CD4-positive, alpha-beta T cell treated with Interleukin-17A for 4 hours (primary cell): ENCODE measurements around the gene PRCC.

Experiments
- DNase-seq: peaks from one replicate; pipeline ENCODE4 v3.0.0-alpha.2; 2020; ENCODE audit warnings: mixed read lengths

PRCC gene

GRCh38 chr1:156816561-156817328, 49.4 kb downstream of the PRCC start, which contains the start of gene SH2D2A:
TSS of gene SH2D2A (minus strand) at chr1:156816848. CDS start at chr1:156816708, 140 bp downstream.
- peak; percentile 93 for DNase-seq

DNA sequence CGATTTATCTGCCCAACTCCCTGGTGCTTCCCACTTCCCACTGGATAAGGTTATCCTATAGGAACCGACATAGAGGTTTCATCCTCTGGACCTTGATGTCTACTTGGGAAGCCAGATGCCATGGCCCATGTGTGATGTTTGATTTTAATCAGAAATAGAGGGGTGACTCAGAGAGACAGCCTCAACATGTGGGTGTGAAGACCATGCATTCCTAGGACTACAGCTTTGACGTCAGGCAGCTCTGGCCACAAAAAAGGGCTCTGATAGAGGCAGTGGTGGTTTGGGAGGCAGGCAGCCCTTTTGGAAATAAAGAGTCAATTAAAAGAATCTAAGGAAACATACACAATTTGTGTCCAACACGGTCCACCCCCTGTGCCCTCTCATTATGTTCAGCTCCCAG, 54.5 kb downstream of the PRCC start:
- DNase-seq = no peak

DNA sequence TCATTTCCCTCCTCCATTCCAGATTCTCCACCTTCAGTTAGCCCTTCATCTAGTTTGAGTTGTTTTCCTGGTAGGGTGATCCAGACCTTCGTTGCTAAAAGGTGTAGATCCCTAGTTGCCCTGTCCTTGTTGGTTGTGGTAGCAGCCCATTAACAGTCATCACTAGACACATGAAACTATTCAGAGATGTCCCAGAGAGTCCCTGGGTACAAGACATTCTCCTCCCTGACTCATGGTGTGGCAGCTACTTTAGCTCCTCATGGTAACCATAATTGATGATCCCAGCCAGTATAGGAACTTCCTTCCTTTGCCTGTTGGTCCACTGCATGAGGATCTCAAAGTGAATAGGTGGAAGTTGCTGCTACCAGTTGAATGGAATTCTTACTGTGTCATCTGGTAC, 55.3 kb downstream of the PRCC start:
- DNase-seq = no peak

GRCh38 chr1:156823210-156823790, 56.0 kb downstream of the PRCC start:
- DNase-seq = no peak

DNA sequence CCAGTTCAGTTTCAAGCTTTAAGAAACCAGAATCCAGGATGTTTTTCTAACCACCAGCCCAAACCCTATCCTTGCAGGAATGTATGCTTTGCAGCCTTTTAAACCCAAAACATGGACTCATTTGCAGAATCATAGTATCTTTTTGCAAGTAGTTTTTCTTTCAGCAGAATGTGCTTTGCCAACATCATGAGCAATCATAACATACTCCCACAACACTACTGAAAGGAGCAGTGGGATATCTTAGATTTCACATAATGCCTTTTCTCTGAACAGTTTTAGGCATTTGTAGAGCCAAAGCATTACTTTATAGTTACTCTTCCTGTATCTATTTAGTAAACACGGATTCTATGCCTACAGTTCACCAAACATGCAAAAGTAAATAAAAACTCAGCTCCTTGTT, 59.3 kb downstream of the PRCC start:
- no peak for DNase-seq

DNA sequence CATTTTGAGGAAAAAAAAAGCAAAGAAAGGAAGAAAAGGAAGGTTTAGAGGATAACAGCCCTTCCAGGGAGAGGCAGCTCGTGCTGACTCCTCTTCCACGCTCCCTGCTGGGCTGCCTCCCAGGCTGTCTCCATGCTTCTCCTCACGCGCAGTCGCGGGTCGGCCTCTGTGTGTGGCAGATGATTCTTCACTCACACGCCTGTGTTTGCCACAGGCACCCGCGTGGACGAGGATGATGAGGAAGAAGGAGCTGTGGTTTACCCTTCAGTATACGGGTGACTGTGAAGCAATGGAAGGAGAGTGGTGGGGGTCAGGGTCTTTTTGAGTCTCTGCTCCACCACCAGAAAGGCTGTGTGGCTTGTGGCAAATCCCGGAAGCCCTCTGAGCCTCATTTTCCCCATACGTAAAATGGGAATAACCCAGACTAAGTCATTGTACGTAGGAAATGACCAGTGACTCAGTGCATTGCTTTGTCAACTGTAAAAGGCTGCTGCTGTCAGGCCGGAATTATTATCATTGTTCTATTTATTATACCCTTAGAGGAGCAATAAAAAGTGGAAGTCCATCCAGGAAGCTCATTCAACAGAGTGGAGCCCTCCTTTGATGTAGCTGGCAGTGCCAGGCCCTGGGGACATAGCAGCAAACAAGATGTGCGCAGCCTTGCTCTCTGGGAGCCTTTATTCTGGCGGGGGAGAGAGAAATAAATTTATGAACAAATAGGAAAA, 61.2 kb downstream of the PRCC start:
- DNase-seq = no peak

- DNase-seq = no peak
Observed at GRCh38 chr1:156832434-156832833, 65.1 kb downstream of the PRCC start.

- DNase-seq = no peak
Observed at GRCh38 chr1:156833603-156834002, 66.3 kb downstream of the PRCC start.

DNA sequence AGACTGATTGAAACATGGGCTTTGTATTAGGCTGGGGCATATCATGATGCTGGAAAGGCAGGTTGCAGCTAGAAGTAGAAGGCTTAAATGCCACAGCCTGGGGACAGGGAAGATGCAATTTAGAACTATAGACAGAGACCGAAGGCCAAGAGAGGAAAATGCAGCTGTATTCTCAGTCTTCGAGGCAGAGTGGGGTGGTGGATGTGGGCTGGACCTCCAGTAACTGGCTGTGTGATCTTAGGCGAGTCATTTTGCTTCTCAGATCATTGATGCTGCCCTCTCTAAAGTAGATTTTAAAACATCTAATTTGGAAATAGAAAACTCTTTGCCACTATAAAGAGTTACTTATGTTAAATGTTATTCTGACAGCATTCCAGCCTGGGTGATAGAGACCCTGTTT, 67.0 kb downstream of the PRCC start:
- no peak for DNase-seq

DNA sequence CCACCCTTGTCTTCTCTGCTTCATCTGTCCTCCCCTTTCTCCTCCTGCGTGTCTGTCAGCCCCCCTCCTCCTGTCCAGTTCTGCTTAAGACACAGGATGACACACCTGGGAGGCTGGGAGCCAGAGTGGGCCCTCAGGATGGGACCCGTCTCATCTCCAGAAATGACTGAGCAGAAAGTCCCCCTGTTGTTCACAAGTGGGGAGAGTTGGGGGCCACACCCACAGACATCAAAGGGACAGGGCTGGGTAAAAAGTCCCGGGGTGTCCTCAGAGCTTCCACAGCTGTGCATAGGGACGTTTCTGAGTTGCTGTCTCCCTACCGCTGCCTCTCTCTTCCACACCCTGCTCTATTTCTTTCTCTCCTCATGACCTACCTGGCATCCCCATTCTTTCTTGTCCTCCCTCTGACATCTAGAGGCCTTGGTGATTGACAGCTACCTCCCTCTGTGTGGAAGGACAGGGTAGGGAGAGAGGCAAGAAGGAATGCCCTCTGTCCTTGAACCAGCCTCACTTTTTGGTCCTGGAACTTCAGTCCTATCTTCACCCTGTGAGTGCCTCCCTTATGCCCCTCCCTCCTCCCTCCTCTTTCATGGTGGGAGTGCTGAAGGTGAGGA, 68.8 kb downstream of the PRCC start:
- peak; percentile 30 for DNase-seq

- no peak for DNase-seq
Observed at GRCh38 chr1:156836892-156837291, 69.6 kb downstream of the PRCC start.

DNA sequence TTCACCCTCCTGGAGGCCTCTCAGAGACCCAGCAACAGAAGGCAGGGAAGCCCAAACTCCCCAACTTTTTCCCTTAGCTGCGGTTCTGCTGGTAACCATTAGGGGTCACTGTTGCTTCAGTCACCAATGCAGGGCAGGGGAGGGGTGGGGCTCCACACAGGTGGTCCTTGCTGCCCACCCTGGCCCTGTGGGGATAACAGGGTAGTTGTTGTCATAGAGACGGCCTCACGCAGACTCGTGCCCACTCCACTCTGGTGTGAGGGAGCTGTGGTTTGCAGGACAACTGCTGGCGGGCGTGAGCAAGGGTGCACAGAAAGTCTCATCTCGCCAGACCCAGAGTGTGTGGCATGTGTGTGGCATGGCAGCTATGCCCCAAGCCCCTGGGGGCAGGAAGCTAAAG, 71.6 kb downstream of the PRCC start:
- peak; percentile 51 for DNase-seq

DNA sequence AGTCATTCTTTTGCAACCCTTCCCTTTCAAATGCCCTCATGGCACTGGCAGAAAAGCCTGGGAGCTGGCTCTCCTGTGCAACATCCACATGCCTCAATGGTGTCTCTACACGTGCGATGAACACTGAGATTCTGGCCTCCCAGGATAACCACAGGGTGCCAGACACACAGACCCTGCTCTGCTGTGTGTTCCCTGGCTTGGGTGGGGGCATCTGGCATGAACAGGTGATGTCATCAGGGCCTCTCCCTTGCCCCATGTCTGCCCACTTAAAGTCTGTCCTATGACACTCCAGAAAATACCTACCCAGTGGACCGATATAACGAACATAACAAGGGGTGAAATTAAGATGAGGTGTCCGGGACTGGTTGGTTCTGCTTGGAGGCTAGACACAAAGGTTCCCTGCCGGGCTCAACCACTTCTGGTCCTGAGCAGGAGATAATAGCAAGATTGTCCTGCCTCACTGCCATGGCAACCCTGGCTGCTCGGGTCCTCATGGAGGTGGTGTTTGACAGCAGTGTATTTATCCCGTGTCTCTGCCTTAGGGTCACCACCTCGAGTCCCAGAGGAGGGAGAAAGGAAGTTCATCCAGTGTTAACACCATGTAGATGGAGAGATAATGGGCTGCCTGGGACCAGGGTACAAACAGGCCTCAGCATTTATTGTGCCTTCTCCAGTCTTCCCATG, 72.2 kb downstream of the PRCC start:
- no peak for DNase-seq

GRCh38 chr1:156840186-156840897, 73.0 kb downstream of the PRCC start:
- no peak for DNase-seq

DNA sequence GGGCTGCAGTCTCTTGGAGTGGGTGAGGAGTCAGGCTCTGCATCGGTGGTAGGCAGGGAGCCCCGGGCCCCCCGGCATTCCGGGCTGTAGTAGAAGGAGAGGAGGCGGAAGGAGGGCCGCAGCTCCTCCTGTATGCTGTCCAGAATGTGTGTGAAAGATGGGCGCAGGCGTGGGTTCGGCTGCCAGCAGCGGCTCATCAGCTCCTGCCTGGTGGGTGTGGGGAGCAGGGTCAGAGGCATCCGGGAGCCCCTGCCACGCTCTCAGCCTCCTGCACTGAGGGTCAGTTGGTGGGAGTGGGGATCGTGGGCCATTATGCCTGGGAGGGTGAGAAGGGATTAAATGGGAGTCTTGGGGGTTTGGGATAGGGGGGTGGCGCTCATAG, 73.6 kb downstream of the PRCC start:
- no peak for DNase-seq

GRCh38 chr1:156841295-156841855, 74.0 kb downstream of the PRCC start:
- no peak for DNase-seq

DNA sequence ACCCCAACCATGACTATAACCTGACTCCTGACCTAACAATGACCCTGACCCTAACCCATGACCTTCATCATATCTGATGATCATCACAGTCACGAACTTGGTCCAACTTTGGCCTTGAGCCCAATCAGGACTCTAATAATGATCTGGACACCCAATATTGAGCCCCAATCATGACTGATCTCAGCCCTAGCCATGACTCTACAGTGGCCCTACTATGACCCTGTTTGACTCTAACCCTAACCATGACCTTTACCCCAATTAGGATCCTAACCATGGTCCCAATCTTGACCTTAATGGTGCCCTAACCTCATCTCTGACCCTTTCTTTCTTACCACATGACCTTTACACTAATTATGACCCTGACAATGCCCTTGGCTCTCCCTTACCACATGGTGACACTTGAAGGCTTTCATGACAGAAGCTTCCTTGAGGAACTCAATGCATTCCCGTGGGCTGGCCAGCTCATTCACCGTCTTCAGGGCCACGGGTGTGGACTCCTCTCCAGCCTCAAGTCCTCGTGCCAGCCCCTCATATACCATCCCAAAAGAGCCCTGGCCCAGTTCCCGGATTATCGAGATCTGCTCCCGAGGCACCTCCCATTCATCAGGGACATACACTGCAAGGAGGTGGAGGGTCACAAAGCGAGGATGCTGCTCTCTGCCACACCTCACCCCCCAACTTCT, 75.4 kb downstream of the PRCC start:
- DNase-seq = no peak

DNA sequence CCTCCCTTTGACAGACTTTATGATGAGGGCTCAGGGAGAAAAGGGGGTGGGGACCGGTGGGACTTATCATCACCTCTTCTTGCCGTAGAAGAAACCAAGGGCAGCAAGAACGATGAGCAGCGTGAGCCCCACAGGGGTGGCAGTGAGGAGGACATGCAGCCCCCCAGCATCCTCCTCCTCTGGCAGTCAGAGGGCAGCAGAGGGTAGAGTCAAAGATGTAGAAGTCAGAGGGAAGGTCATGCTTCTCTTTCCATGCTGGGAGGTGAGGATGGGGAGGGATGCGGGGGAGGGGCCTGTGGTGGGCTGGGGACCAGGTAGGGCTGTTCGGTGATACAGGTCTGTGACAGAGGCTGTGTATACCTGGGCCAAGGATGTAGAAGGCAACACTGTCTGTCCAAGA, 76.8 kb downstream of the PRCC start:
- no peak for DNase-seq

- DNase-seq = no peak
Observed at GRCh38 chr1:156844638-156845037, 77.3 kb downstream of the PRCC start.

DNA sequence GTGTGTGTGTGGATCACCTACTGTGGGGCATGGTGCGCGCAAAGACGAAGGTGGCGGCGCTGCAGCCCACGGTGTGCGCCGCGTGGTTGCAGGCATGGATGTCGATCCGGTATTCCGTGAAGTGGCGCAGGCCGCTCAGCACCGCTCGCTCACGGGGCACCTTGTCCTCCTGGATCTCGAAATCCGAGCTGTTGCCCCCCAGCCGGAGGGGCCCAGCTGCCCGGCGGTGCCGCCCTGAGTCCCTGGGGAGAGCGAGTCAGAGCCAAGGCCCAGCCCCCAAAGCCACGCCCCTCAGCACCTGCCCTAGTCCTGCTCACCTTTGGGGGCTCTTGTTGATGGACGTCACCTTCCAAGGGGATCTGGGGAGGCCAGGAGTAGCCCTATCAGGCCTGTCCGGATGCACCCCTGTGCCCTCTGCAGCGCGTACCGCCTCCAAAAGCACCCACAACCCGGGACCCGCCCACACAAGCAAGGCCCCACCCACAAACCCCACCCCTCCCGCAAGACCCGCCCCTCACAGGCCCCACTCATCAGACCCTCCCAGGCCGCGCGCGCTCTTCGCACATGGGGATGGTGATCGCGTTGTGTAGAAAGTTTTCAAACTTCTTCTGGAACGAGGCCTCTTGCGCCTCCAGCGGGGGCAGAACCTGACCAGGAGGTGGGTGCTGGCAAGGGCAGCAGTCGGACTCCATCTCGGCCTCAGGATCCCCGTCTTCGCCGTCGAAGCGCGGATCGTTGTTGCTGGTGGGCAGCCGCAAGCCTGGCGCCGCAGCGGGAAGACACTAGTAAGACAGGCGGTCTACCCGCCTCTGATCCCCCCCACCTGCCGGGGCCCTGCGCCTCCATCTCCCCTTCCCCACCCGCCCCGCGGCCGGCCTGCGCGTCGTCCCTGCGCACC, 78.0 kb downstream of the PRCC start:
- DNase-seq = peak; percentile 63
